K562 (cell line): ENCODE data around the gene AMBRA1. TPM values are rescaled to one million over a fixed set of nuclear protein-coding genes. Genes with fewer than 3 reads are reported as not detected.
A peak's percentile ranks its signal among the peaks of the same experiment; 100 is the strongest.

ENCODE experiments used
- BMI1 ChIP-seq: fragments of 150-350 bp; IDR thresholded peaks from 2 replicates; pipeline ENCODE4 v1.6.1; 2014; ENCODE audit warnings: low read length
- CBX5 ChIP-seq: IDR thresholded peaks from 2 replicates; pipeline ENCODE4 v1.6.1; 2014; ENCODE audit warnings: low read depth, borderline replicate concordance
- CCNT2 ChIP-seq: IDR thresholded peaks from 2 replicates; pipeline ENCODE4 v1.6.1; 2011; ENCODE audit warnings: borderline replicate concordance, low read depth, mild to moderate bottlenecking, moderate library complexity, mixed read lengths, low read length; ENCODE audit not compliant: insufficient read length; ENCODE audit errors: extremely low read depth
- HDAC1 ChIP-seq, 2 experiments: fragments of 450-650 bp; IDR thresholded peaks; 2 replicates each; pipeline ENCODE4 v1.6.1; 2016 to 2017; ENCODE audit warnings: inconsistent platforms in 1 of 2, mild to moderate bottlenecking in 1 of 2, moderate library complexity in 1 of 2
- HDAC2 ChIP-seq: fragments of 450-650 bp; IDR thresholded peaks from 2 replicates; pipeline ENCODE4 v1.6.1; 2016; ENCODE audit warnings: mild to moderate bottlenecking
- IRF2 ChIP-seq: sonication (generic); formaldehyde crosslinking; IDR thresholded peaks from 2 replicates; pipeline ENCODE4 v1.8.1; 2022; ENCODE audit warnings: mild to moderate bottlenecking, missing genetic modification reagents
- JUND ChIP-seq, 2 experiments: IDR thresholded peaks; 2 replicates in 1 of 2; 3 replicates in 1 of 2; pipeline ENCODE4 v1.6.1; 2011; ENCODE audit warnings: borderline replicate concordance in 2 of 2, low read depth in 2 of 2, low read length in 2 of 2, improper control_type of control experiment in 1 of 2, missing biosample characterization in 1 of 2, missing genetic modification characterization in 1 of 2, missing genetic modification reagents in 1 of 2
- MAFK ChIP-seq: IDR thresholded peaks from 2 replicates; pipeline ENCODE4 v1.6.1; 2011; ENCODE audit warnings: low read length, improper control_type of control experiment
- MAZ ChIP-seq, 2 experiments: fragments of 450-650 bp in 1 of 2; sonication (generic) in 1 of 2; formaldehyde crosslinking; IDR thresholded peaks in 1 of 2; conservative IDR thresholded peaks in 1 of 2; 2 replicates each; pipeline versions ENCODE4 v1.4.0 to v1.5.0; 2020; ENCODE audit warnings: mild to moderate bottlenecking in 1 of 2, missing genetic modification reagents in 1 of 2
- MLLT1 ChIP-seq, 2 experiments: fragments of 450-650 bp; IDR thresholded peaks; 2 replicates each; pipeline ENCODE4 v1.6.1; 2016
- NCOA6 ChIP-seq: fragments of 450-650 bp; IDR thresholded peaks from 2 replicates; pipeline ENCODE4 v1.6.1; 2017; ENCODE audit warnings: mild to moderate bottlenecking
- SMARCA5 ChIP-seq: fragments of 450-650 bp; IDR thresholded peaks from 2 replicates; pipeline ENCODE4 v1.6.1; 2016
- TCF7L2 ChIP-seq: fragments of 150-350 bp; IDR thresholded peaks from 2 replicates; pipeline ENCODE4 v1.6.1; 2016; ENCODE audit warnings: low read depth, mild to moderate bottlenecking, low read length, moderate library complexity
- WHSC1 ChIP-seq: IDR thresholded peaks from one replicate; pipeline ENCODE4 v1.6.1; 2012; ENCODE audit warnings: low read length, control low read depth, inconsistent platforms
- ZBTB2 ChIP-seq: fragments of 450-650 bp; IDR thresholded peaks from 2 replicates; pipeline ENCODE4 v1.6.1; 2016; ENCODE audit warnings: antibody characterized with exemption
- ZBTB8A ChIP-seq: fragments of 450-650 bp; IDR thresholded peaks from 2 replicates; pipeline ENCODE4 v1.6.1; 2018; ENCODE audit warnings: mild to moderate bottlenecking, moderate library complexity; ENCODE audit not compliant: partially characterized antibody
- ZKSCAN8 ChIP-seq: fragments of 200-800 bp; sonication (Bioruptor generic); IDR thresholded peaks from 2 replicates; pipeline ENCODE4 v1.6.1; 2016; ENCODE audit warnings: missing genetic modification characterization, missing compliant biosample characterization
- ZNF316 ChIP-seq: fragments of 450-650 bp; IDR thresholded peaks from 2 replicates; pipeline ENCODE4 v1.6.1; 2016
- ZNF511 ChIP-seq: sonication (generic); formaldehyde crosslinking; IDR thresholded peaks from 2 replicates; pipeline ENCODE4 v1.8.0; 2022; ENCODE audit warnings: mild to moderate bottlenecking, missing genetic modification reagents
- ZNF592 ChIP-seq: fragments of 450-650 bp; IDR thresholded peaks from 2 replicates; pipeline ENCODE4 v1.6.1; 2017; ENCODE audit warnings: antibody characterized with exemption, mild to moderate bottlenecking
- polyA plus RNA-seq, 8 experiments: library from polyadenylated mRNA; depleted of rRNA in 4 of 8; stranded (reverse) in 5 of 8; unstranded in 3 of 8; fragments of >200 nt; fragmentation: Nextera tagmentation in 2 of 8; fragmentation: Illumina TruSeq in 1 of 8; extraction: Ambion mirVana in 2 of 8; extraction: Trizol in 1 of 8; gene quantifications; 2 replicates each; pipeline versions ENCODE4 v1.2.1 to v1.2.3, GENCODE V29; 2011 to 2014; ENCODE audit warnings: inconsistent platforms in 1 of 8, missing spikeins in 1 of 8
- total RNA-seq, 7 experiments: library from RNA; depleted of rRNA in 6 of 7; stranded (reverse); fragments of >200 nt in 6 of 7; fragmentation: Illumina TruSeq in 2 of 7; extraction: Trizol in 2 of 7; gene quantifications; 2 replicates each; pipeline versions ENCODE4 v1.2.1 to v1.2.3, GENCODE V29; 2011 to 2021; ENCODE audit warnings: low replicate concordance in 1 of 7

AMBRA1 gene
- total and polyA plus RNA-seq, 9 of the 15 experiments (the other 6 are each of a cell fraction or from before 2014, with no cell fraction given) = 0.15 to 24.5 (median 13.0) TPM

- TF ChIP-seq ZBTB2 (0 out of 2 replicates have a peak, but pooled peaks have one; percentile 65), WHSC1 (no peak), HDAC1 (IDR thresholded peaks at IDR 0.05) (0 out of 4 replicates have a peak, but pooled peaks of 1 of the 2 experiments have one; percentile 43), NCOA6 (no peak), IRF2 (CRISPR knock-in tag) (peak; percentile 45; the same call in 1 of the 2 replicates), MAFK (no peak), CBX5 (no peak), TCF7L2 (no peak), CCNT2 (peak; percentile 89), SMARCA5 (peak; percentile 37; the same call in 1 of the 2 replicates), BMI1 (no peak), ZNF316 (0 out of 2 replicates have a peak, but pooled peaks have one; percentile 14), MAZ (CRISPR knock-in tag; conservative IDR thresholded peaks at IDR 0.05 in 1 of 2, IDR thresholded peaks at IDR 0.05 in 1 of 2) (peak in 1 of 2 experiments; percentile 52; a peak in 1 of 4 replicates), ZNF511 (CRISPR knock-in tag) (peak; percentile 54; the same call in 1 of the 2 replicates), ZKSCAN8 (CRISPR knock-in tag) (no peak), HDAC2 (no peak), JUND (IDR thresholded peaks at IDR 0.05; ENCODE audit: borderline replicate concordance, low read depth, low read length) (no peak), JUND (tag; IDR thresholded peaks at IDR 0.05; ENCODE audit: borderline replicate concordance, low read depth, low read length) (no peak), ZBTB8A (no peak), MLLT1 (IDR thresholded peaks at IDR 0.05) (peak; percentile 40 to 72; a peak in 1 of 4 replicates), ZNF592 (peak; percentile 59; the same call in 1 of the 2 replicates)
These were observed 246.8 kb downstream of the AMBRA1 start, which contains the start of gene DGKZ (continued) for GRCh38 chr11:46346886-46347636.
